Gastrocnemius medialis (tissue), 4 donors: ENCODE results near the gene SNCB. TPM values are rescaled to one million over a fixed set of nuclear protein-coding genes. Genes with fewer than 3 reads are reported as not detected.

Source experiments
- ATAC-seq, 2 donors: fragments of 150-250 bp; one replicate each; pipeline ENCODE4 v1.9.1; 2016
- DNase-seq, 2 donors: peaks; one replicate each; pipeline ENCODE4 v3.0.0-alpha.2; 2019
- H3K27ac ChIP-seq, 4 donors: fragments of 200-600 bp; sonication (generic); 1 replicate in 1 of 4; 2 replicates in 3 of 4; pipeline ENCODE4 v1.5.1; 2016 to 2018; ENCODE audit warnings: mild to moderate bottlenecking in 2 of 4, moderate library complexity in 1 of 4
- H3K27me3 ChIP-seq, 3 donors: fragments of 200-600 bp; sonication (generic) in 2 of 3; 1 replicate in 1 of 3; 2 replicates in 2 of 3; pipeline versions ENCODE4 v1.5.1 to v1.6.0; 2016 to 2019; ENCODE audit warnings: mild to moderate bottlenecking in 1 of 3, moderate library complexity in 1 of 3
- H3K36me3 ChIP-seq, 2 donors: fragments of 200-600 bp; sonication (generic) in 1 of 2; one replicate each; pipeline ENCODE4 v1.5.1; 2017 to 2018
- H3K4me1 ChIP-seq, 2 donors: fragments of 200-600 bp; sonication (generic) in 1 of 2; one replicate each; pipeline ENCODE4 v1.5.1; 2016 to 2017; ENCODE audit warnings: mild to moderate bottlenecking in 2 of 2
- H3K4me3 ChIP-seq, 4 donors: fragments of 200-600 bp; sonication (generic) in 3 of 4; 1 replicate in 1 of 4; 2 replicates in 3 of 4; pipeline ENCODE4 v1.5.1; 2016 to 2019; ENCODE audit warnings: mild to moderate bottlenecking in 2 of 4
- H3K9me3 ChIP-seq, 3 donors: fragments of 200-600 bp; sonication (generic) in 2 of 3; 1 replicate in 1 of 3; 2 replicates in 2 of 3; pipeline ENCODE4 v1.5.1; 2016 to 2019
- POLR2A ChIP-seq, 2 donors: fragments of 450-650 bp; IDR thresholded peaks; one replicate each; pipeline ENCODE4 v1.6.1; 2017; ENCODE audit warnings: antibody characterized with exemption in 2 of 2, mild to moderate bottlenecking in 2 of 2, moderate library complexity in 2 of 2
- in situ Hi-C, 4 donors: fragments of 200-750 bp; cut with MboI; loops; one replicate each; pipeline versions ENCODE4 v1.15.0 to v1.8.0; 2017; ENCODE audit warnings: low sequenced_read_pairs in 4 of 4
- intact Hi-C: fragments of 100-400 bp; cut with DNase I; formaldehyde crosslinking; loops from one replicate; pipeline ENCODE4 v1.15.1; 2023; ENCODE audit warnings: low total_unique reads
- total RNA-seq, 4 donors: library from RNA; depleted of rRNA; stranded (reverse); fragments of >200 nt; gene quantifications; one replicate each; pipeline versions ENCODE4 v1.1.0 to v1.2.3, GENCODE V29; 2016
- TF ChIP-seq, protein P1 (sequence below), 5 experiments: fragments of 450-650 bp in 3 of 5; fragments of 200-600 bp in 2 of 5; sonication (generic) in 2 of 5; IDR thresholded peaks in 4 of 5; conservative IDR thresholded peaks in 1 of 5; 1 replicate in 4 of 5; 2 replicates in 1 of 5; pipeline ENCODE4 v1.5.1; 2016 to 2019; ENCODE audit warnings: antibody characterized with exemption in 5 of 5, mild to moderate bottlenecking in 3 of 5, moderate library complexity in 3 of 5

The SNCB gene
- total RNA-seq, 4 donors from 2014 or later = 0.20 TPM; not detected in 3

DNA sequence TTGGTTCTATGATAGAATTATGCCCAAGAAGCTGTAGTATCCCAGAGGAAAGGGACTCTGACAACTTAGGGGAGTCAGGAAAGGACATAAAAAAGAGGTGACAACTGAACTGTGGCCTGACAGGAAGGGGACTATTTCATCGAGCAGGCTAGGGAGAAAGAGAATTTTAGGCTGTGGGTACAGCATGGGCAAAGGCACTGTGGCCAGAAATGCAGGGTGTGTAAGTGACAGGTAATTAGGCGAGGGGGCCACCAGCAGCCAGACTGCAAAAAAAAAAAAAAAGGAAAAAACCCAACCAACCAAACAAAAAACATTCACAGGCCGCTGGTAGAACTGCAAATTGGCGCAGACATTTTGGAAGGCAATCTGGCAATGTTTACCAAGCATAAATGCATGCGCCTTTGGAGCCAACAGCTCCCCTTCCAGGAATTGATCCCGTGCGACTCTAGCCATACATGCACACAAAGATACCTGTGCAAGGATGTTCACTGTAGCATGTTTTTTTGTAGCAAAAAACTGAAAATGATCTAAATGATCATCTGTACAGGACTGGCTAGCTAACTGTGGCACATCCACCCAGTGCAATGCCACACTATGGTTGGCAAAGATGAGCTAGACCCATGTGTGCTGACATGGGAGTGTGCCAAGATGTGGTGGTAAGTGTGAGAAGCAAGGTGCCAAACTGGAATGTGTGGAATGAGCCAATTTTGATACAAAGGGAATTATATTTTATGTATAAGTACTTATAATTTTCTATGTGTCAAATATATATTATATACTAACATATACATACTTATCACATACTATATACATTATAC lies 1.3 kb upstream of the SNCB start:
- in situ Hi-C loops = no loop called here
- Histone ChIP-seq H3K9me3 (no peaks in the 10 kb centered on the region), H3K4me1 (peaks cover 11% of the 10 kb centered on the region in 2 donors), H3K4me3 (no peak overlapping the region), H3K27me3 (peaks cover 17 to 30% (median 18%) of the 10 kb centered on the region in 3 donors), H3K36me3 (no peaks in the 10 kb centered on the region), H3K27ac (no peak overlapping the region)
- intact Hi-C loops = no loop called here
- DNase-seq = no peak
- TF ChIP-seq, protein P1, sequence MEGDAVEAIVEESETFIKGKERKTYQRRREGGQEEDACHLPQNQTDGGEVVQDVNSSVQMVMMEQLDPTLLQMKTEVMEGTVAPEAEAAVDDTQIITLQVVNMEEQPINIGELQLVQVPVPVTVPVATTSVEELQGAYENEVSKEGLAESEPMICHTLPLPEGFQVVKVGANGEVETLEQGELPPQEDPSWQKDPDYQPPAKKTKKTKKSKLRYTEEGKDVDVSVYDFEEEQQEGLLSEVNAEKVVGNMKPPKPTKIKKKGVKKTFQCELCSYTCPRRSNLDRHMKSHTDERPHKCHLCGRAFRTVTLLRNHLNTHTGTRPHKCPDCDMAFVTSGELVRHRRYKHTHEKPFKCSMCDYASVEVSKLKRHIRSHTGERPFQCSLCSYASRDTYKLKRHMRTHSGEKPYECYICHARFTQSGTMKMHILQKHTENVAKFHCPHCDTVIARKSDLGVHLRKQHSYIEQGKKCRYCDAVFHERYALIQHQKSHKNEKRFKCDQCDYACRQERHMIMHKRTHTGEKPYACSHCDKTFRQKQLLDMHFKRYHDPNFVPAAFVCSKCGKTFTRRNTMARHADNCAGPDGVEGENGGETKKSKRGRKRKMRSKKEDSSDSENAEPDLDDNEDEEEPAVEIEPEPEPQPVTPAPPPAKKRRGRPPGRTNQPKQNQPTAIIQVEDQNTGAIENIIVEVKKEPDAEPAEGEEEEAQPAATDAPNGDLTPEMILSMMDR (IDR thresholded peaks at IDR 0.05 in 4 of 5, conservative IDR thresholded peaks at IDR 0.05 in 1 of 5) = no peak
- TF ChIP-seq POLR2A (IDR thresholded peaks at IDR 0.05) = no peak
- no peak for ATAC-seq

GRCh38 chr5:176630681-176631222 lies 418 bp upstream of the SNCB start:
- H3K36me3 ChIP-seq = no peaks in the 10 kb centered on the region
- intact Hi-C loops = no loop called here
- H3K27ac ChIP-seq = peak overlapping the region in 1 of 4 donors; percentile 41
- DNase-seq (no peak), ATAC-seq (peak in 1 of 2 donors; percentile 14)
- in situ Hi-C loops = no loop called here
- TF ChIP-seq, protein P1 (IDR thresholded peaks at IDR 0.05 in 4 of 5, conservative IDR thresholded peaks at IDR 0.05 in 1 of 5) = no peak
- TF ChIP-seq POLR2A (IDR thresholded peaks at IDR 0.05) = peak in 1 of 2 donors; percentile 1
- peaks cover 11% of the 10 kb centered on the region in 2 donors for H3K4me1 ChIP-seq
- H3K27me3 ChIP-seq = peaks cover 17 to 30% (median 18%) of the 10 kb centered on the region in 3 donors
- no peaks in the 10 kb centered on the region for H3K9me3 ChIP-seq
- peak overlapping the region; percentile 14 to 60 (median 46) for H3K4me3 ChIP-seq

GRCh38 chr5:176629317-176629852 lies 949 bp downstream of the SNCB start:
- DNase-seq = no peak
- TF ChIP-seq, protein P1 (IDR thresholded peaks at IDR 0.05 in 4 of 5, conservative IDR thresholded peaks at IDR 0.05 in 1 of 5) = no peak
- TF ChIP-seq POLR2A (IDR thresholded peaks at IDR 0.05) = no peak
- Histone ChIP-seq H3K27ac (no peak overlapping the region), H3K4me1 (peaks cover 11% of the 10 kb centered on the region in 2 donors), H3K36me3 (no peaks in the 10 kb centered on the region), H3K4me3 (peak overlapping the region in 2 of 4 donors; percentile 36 to 60), H3K9me3 (no peaks in the 10 kb centered on the region), H3K27me3 (peaks cover 17 to 30% (median 18%) of the 10 kb centered on the region in 3 donors)
- in situ Hi-C loops (no loop called here), intact Hi-C loops (no loop called here)
- no peak for ATAC-seq

DNA sequence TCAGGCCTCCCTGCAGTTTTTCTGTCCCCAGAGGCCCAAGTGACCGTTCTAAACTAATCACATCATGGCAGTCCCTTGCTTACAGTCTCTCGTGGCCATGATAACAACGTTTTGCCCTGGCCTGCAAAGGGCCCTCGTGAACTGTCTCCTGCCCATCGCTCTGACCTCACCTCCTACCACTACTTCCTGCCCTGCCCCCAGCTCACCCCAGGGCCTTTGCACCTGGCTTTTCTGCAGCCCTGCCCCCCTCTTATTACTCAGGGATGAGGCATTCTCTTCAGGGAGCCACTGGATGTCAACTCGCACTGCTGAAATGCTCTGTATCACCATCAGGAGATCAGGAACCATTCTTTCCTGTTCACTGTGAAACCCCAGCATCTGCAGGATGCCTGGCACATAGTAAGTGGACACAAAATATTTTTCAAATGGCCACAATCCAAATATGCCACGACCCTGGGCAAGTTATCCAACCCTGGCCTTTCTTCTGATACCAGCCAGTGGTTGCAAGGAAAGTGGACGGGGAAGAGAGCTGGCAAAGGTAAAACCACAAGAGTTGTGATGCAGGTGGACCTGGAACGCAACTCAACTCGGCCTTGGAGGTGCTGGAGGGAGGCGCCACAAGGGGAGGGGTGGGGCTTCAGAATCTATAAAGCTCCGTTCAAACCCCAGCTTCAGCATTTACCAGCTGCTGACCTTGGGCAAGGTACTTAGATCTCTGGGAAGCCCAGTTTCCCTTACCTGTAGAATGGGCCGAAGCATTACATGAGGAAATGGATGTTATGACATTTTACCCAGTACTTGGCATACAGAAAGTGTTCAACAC lies 1.7 kb downstream of the SNCB start:
- Histone ChIP-seq H3K9me3 (no peaks in the 10 kb centered on the region), H3K27ac (no peak overlapping the region), H3K36me3 (no peaks in the 10 kb centered on the region), H3K4me3 (no peak overlapping the region), H3K4me1 (peaks cover 11% of the 10 kb centered on the region in 2 donors), H3K27me3 (peaks cover 17 to 30% (median 18%) of the 10 kb centered on the region in 3 donors)
- TF ChIP-seq POLR2A (IDR thresholded peaks at IDR 0.05) = no peak
- TF ChIP-seq, protein P1 (IDR thresholded peaks at IDR 0.05 in 4 of 5, conservative IDR thresholded peaks at IDR 0.05 in 1 of 5) = no peak
- ATAC-seq (no peak), DNase-seq (no peak)
- intact Hi-C loops (no loop called here), in situ Hi-C loops (no loop called here)
